Measurements from ENCODE around the gene FOXRED2. TPM values are rescaled to one million over a fixed set of nuclear protein-coding genes. Genes with fewer than 3 reads are reported as not detected.

FOXRED2 gene
- polyA plus RNA-seq, 1 donor from 2014 or later = 7.9 TPM

DNA sequence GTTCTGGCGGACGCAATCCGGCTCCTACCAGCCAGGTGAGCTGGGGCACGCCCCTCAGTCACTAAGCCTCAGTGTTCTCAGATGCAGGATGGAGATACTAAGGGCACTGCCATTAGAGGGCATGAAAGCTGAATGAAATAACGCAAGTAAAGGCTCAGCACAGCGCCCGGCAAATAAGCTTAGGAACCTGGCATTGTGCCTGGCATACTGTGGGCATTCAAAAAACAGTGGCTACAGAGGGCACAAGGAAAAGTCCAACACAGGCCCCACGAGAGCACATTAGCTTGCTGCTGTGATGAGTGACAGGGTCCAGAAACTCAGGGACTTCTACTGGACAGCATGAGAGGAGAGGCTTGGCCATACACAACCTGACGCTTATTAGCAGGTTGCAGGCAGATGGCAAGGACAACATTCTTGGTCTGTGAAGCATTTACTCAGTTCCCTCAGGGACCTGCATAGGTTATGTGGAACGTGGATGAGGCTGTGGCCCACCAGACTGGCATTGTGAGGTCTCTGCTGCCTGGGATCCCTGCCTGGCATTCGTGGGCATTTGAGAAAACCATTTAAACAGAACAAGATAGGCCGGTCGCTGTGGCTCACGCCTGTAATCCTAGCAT is 37.6 kb downstream of the FOXRED2 start:
- Histone ChIP-seq H3K79me2 (replicated peaks; ENCODE audit: insufficient read depth, low read length) (no peaks in the 10 kb centered on the region), H3K9ac (ENCODE audit: low read length) (no peak overlapping the region), H3K27me3 (ENCODE audit: insufficient read depth, low read depth, low read length) (no peaks in the 10 kb centered on the region), H3K4me3 (ENCODE audit: low read length) (no peak overlapping the region), H3F3A (ENCODE audit: insufficient read depth, low read length, poor library complexity, severe bottlenecking) (no peaks in the 10 kb centered on the region), H3K36me3 (ENCODE audit: insufficient read depth, low read length) (no peaks in the 10 kb centered on the region), H4K20me1 (ENCODE audit: insufficient read depth) (no peaks in the 10 kb centered on the region), H3K9me2 (ENCODE audit: insufficient read depth, low read length) (no peaks in the 10 kb centered on the region), H3K4me2 (ENCODE audit: low read length) (no peak overlapping the region), H3K27ac (ENCODE audit: low read length) (no peak overlapping the region), H3K9me3 (ENCODE audit: low read length) (no peaks in the 10 kb centered on the region), H2AFZ (ENCODE audit: low read depth, low read length) (no peak overlapping the region)
- TF ChIP-seq POLR2AphosphoS5 (IDR thresholded peaks at IDR 0.05) = no peak
- TF ChIP-seq RAD21 (conservative IDR thresholded peaks at IDR 0.05) = no peak
- TF ChIP-seq SMC3 (conservative IDR thresholded peaks at IDR 0.05; ENCODE audit: poor library complexity) = no peak
- TF ChIP-seq, protein P1, sequence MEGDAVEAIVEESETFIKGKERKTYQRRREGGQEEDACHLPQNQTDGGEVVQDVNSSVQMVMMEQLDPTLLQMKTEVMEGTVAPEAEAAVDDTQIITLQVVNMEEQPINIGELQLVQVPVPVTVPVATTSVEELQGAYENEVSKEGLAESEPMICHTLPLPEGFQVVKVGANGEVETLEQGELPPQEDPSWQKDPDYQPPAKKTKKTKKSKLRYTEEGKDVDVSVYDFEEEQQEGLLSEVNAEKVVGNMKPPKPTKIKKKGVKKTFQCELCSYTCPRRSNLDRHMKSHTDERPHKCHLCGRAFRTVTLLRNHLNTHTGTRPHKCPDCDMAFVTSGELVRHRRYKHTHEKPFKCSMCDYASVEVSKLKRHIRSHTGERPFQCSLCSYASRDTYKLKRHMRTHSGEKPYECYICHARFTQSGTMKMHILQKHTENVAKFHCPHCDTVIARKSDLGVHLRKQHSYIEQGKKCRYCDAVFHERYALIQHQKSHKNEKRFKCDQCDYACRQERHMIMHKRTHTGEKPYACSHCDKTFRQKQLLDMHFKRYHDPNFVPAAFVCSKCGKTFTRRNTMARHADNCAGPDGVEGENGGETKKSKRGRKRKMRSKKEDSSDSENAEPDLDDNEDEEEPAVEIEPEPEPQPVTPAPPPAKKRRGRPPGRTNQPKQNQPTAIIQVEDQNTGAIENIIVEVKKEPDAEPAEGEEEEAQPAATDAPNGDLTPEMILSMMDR (IDR thresholded peaks at IDR 0.05; ENCODE audit: poor library complexity, severe bottlenecking) = no peak
- no peak for TF ChIP-seq EP300 (conservative IDR thresholded peaks at IDR 0.05; ENCODE audit: poor library complexity, severe bottlenecking)
- TF ChIP-seq MXI1 (conservative IDR thresholded peaks at IDR 0.05; ENCODE audit: poor library complexity, severe bottlenecking) = no peak
- no peak for TF ChIP-seq TAF1 (IDR thresholded peaks at IDR 0.05; ENCODE audit: low read depth)
- TF ChIP-seq EZH2 (IDR thresholded peaks at IDR 0.05; ENCODE audit: borderline replicate concordance, insufficient read depth, low read length, poor library complexity, severe bottlenecking) = no peak
- TF ChIP-seq, protein P2, sequence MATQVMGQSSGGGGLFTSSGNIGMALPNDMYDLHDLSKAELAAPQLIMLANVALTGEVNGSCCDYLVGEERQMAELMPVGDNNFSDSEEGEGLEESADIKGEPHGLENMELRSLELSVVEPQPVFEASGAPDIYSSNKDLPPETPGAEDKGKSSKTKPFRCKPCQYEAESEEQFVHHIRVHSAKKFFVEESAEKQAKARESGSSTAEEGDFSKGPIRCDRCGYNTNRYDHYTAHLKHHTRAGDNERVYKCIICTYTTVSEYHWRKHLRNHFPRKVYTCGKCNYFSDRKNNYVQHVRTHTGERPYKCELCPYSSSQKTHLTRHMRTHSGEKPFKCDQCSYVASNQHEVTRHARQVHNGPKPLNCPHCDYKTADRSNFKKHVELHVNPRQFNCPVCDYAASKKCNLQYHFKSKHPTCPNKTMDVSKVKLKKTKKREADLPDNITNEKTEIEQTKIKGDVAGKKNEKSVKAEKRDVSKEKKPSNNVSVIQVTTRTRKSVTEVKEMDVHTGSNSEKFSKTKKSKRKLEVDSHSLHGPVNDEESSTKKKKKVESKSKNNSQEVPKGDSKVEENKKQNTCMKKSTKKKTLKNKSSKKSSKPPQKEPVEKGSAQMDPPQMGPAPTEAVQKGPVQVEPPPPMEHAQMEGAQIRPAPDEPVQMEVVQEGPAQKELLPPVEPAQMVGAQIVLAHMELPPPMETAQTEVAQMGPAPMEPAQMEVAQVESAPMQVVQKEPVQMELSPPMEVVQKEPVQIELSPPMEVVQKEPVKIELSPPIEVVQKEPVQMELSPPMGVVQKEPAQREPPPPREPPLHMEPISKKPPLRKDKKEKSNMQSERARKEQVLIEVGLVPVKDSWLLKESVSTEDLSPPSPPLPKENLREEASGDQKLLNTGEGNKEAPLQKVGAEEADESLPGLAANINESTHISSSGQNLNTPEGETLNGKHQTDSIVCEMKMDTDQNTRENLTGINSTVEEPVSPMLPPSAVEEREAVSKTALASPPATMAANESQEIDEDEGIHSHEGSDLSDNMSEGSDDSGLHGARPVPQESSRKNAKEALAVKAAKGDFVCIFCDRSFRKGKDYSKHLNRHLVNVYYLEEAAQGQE (IDR thresholded peaks at IDR 0.05; ENCODE audit: borderline replicate concordance) = no peak

DNA sequence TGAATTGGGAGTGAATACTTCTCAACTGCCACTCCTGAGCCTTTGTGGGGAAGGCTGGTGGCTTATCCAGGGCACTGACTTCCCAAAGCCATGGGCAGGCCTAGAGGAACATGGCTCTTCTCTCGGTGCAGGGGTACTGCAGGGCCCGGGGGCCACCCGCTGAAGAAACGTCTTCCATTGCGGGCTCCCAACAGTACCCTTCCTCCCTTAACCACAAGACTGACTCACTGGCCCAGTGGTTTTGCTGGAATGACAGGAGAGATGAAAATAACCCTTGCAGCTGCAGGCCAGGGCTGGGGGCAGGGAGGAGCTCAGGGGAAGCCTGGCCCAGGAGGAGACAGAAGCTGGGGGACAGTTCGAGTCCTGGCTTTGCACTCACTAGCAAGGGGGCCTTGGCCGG is 38.9 kb downstream of the FOXRED2 start:
- Histone ChIP-seq H3K9ac (ENCODE audit: low read length) (no peak overlapping the region), H2AFZ (ENCODE audit: low read depth, low read length) (no peak overlapping the region), H3K4me2 (ENCODE audit: low read length) (no peak overlapping the region), H3K27ac (ENCODE audit: low read length) (no peak overlapping the region), H3K4me3 (ENCODE audit: low read length) (no peak overlapping the region), H4K20me1 (ENCODE audit: insufficient read depth) (no peaks in the 10 kb centered on the region), H3K79me2 (replicated peaks; ENCODE audit: insufficient read depth, low read length) (no peaks in the 10 kb centered on the region), H3K27me3 (ENCODE audit: insufficient read depth, low read depth, low read length) (no peaks in the 10 kb centered on the region), H3K36me3 (ENCODE audit: insufficient read depth, low read length) (no peaks in the 10 kb centered on the region), H3F3A (ENCODE audit: insufficient read depth, low read length, poor library complexity, severe bottlenecking) (no peaks in the 10 kb centered on the region), H3K9me3 (ENCODE audit: low read length) (no peaks in the 10 kb centered on the region), H3K9me2 (ENCODE audit: insufficient read depth, low read length) (no peaks in the 10 kb centered on the region)
- TF ChIP-seq TAF1 (IDR thresholded peaks at IDR 0.05; ENCODE audit: low read depth) (no peak), MXI1 (conservative IDR thresholded peaks at IDR 0.05; ENCODE audit: poor library complexity, severe bottlenecking) (no peak), RAD21 (conservative IDR thresholded peaks at IDR 0.05) (no peak), POLR2AphosphoS5 (IDR thresholded peaks at IDR 0.05) (no peak), EP300 (conservative IDR thresholded peaks at IDR 0.05; ENCODE audit: poor library complexity, severe bottlenecking) (no peak), SMC3 (conservative IDR thresholded peaks at IDR 0.05; ENCODE audit: poor library complexity) (no peak)
- TF ChIP-seq, protein P2 (IDR thresholded peaks at IDR 0.05; ENCODE audit: borderline replicate concordance) = no peak

All from neural cell (in vitro differentiated cells).